IMR-90 (cell line): ENCODE results near the gene PAMR1. TPM values are rescaled to one million over a fixed set of nuclear protein-coding genes. Genes with fewer than 3 reads are reported as not detected.

ENCODE experiments used
- ATAC-seq: fragments of 200-7000 bp; cut with Tn5 transposase; 2 replicates; pipeline ENCODE4 v1.9.1; 2020; ENCODE audit warnings: low read depth, mild to moderate bottlenecking, moderate library complexity
- BruUV-seq: library from RNA; stranded (reverse); fragments of 400-500 nt; replicated peaks from 2 replicates; lab custom pipeline; 2021; lab: Mats Ljungman, UMichigan
- CTCF ChIA-PET: fragments of 300-600 bp; formaldehyde crosslinking; extraction: SDS; loops from one replicate; lab custom pipeline; 2021; ENCODE audit warnings: antibody characterized with exemption; lab: Yijun Ruan, JAX
- POLR2A ChIA-PET: fragments of 300-600 bp; sonication (Branson Sonifier 250); formaldehyde crosslinking; loops from one replicate; lab custom pipeline; 2022; ENCODE audit warnings: antibody characterized with exemption; ENCODE audit not compliant: unreplicated experiment; lab: Charles Lee
- DNase-seq: peaks from one replicate; pipeline ENCODE4 v3.0.0; 2013
- H2AFZ ChIP-seq: replicated peaks from 2 replicates; pipeline ENCODE3; 2013; ENCODE audit warnings: low read length, mild to moderate bottlenecking; ENCODE audit not compliant: poor library complexity
- H2AK5ac ChIP-seq: 2 replicates; pipeline ENCODE4 v1.6.1; 2013; ENCODE audit warnings: low read depth, low read length, inconsistent platforms
- H2AK9ac ChIP-seq: replicated peaks from 2 replicates; pipeline ENCODE3; 2013; ENCODE audit warnings: mild to moderate bottlenecking, low read depth, low read length, moderate library complexity; ENCODE audit not compliant: poor library complexity
- H2BK120ac ChIP-seq: 2 replicates; pipeline ENCODE4 v1.6.1; 2013; ENCODE audit warnings: low read depth, low read length, inconsistent platforms
- H2BK15ac ChIP-seq: 3 replicates; pipeline ENCODE4 v1.6.1; 2013; ENCODE audit warnings: low read depth, low read length, inconsistent platforms
- H2BK20ac ChIP-seq: 2 replicates; pipeline ENCODE4 v1.6.1; 2013; ENCODE audit warnings: low read depth, mild to moderate bottlenecking, inconsistent platforms, low read length, moderate library complexity
- H2BK5ac ChIP-seq: 2 replicates; pipeline ENCODE4 v1.6.1; 2013; ENCODE audit warnings: mild to moderate bottlenecking, low read depth, low read length, inconsistent platforms; ENCODE audit not compliant: poor library complexity, severe bottlenecking
- H3K14ac ChIP-seq: replicated peaks from 2 replicates; pipeline ENCODE4 v1.6.1; 2013; ENCODE audit warnings: low read depth, low read length, inconsistent platforms
- H3K18ac ChIP-seq: 2 replicates; pipeline ENCODE4 v1.6.1; 2013; ENCODE audit warnings: low read depth, low read length, control low read depth
- H3K23ac ChIP-seq: 2 replicates; pipeline ENCODE4 v1.6.1; 2013; ENCODE audit warnings: low read depth, low read length, inconsistent platforms
- H3K27ac ChIP-seq: 2 replicates; pipeline ENCODE4 v1.5.1; 2013; ENCODE audit warnings: mild to moderate bottlenecking, control low read depth, low read length; ENCODE audit not compliant: insufficient read depth
- H3K27me3 ChIP-seq: 2 replicates; pipeline ENCODE4 v1.6.1; 2013; ENCODE audit warnings: low read length; ENCODE audit not compliant: control insufficient read depth, insufficient read depth
- H3K36me3 ChIP-seq: 2 replicates; pipeline ENCODE4 v1.6.1; 2013; ENCODE audit warnings: low read length, mixed read lengths; ENCODE audit not compliant: control insufficient read depth, insufficient read depth
- H3K4ac ChIP-seq: 2 replicates; pipeline ENCODE4 v1.6.1; 2013; ENCODE audit warnings: low read depth, low read length, inconsistent platforms
- H3K4me1 ChIP-seq: 2 replicates; pipeline ENCODE4 v1.6.1; 2013; ENCODE audit warnings: low read length, mixed read lengths; ENCODE audit not compliant: control insufficient read depth, insufficient read depth
- H3K4me2 ChIP-seq: 2 replicates; pipeline ENCODE4 v1.6.1; 2013; ENCODE audit warnings: low read depth, mild to moderate bottlenecking, control low read depth, low read length, moderate library complexity
- H3K4me3 ChIP-seq: 2 replicates; pipeline ENCODE4 v1.5.1; 2013; ENCODE audit warnings: low read depth, mild to moderate bottlenecking, control low read depth, low read length, moderate library complexity; ENCODE audit not compliant: insufficient read depth
- H3K56ac ChIP-seq: 2 replicates; pipeline ENCODE4 v1.6.1; 2013; ENCODE audit warnings: low read length, inconsistent platforms; ENCODE audit not compliant: insufficient read depth; ENCODE audit errors: extremely low read depth
- H3K79me1 ChIP-seq, 2 experiments: 2 replicates each; pipeline ENCODE4 v1.6.1; 2013; ENCODE audit warnings: low read length in 2 of 2, inconsistent platforms in 1 of 2, low read depth in 1 of 2
- H3K9ac ChIP-seq: 2 replicates; pipeline ENCODE4 v1.6.1; 2013; ENCODE audit warnings: low read depth, low read length, control low read depth
- H3K9me1 ChIP-seq: 2 replicates; pipeline ENCODE4 v1.6.1; 2013; ENCODE audit warnings: low read length, inconsistent platforms; ENCODE audit not compliant: insufficient read depth
- H3K9me3 ChIP-seq: 2 replicates; pipeline ENCODE4 v1.6.1; 2013; ENCODE audit warnings: low read length; ENCODE audit not compliant: control insufficient read depth, insufficient read depth
- H4K20me1 ChIP-seq: 2 replicates; pipeline ENCODE4 v1.6.1; 2013; ENCODE audit warnings: low read length, inconsistent platforms; ENCODE audit not compliant: insufficient read depth
- H4K5ac ChIP-seq: 2 replicates; pipeline ENCODE4 v1.6.1; 2013; ENCODE audit warnings: mild to moderate bottlenecking, low read depth, low read length, control low read depth
- H4K8ac ChIP-seq, 2 experiments: 2 replicates each; pipeline ENCODE4 v1.6.1; 2013; ENCODE audit warnings: low read depth in 2 of 2, low read length in 2 of 2, control low read depth in 1 of 2, inconsistent platforms in 1 of 2
- H4K91ac ChIP-seq: 2 replicates; pipeline ENCODE4 v1.6.1; 2013; ENCODE audit warnings: low read depth, low read length, inconsistent platforms; ENCODE audit not compliant: insufficient read depth
- BHLHE40 ChIP-seq: fragments of 150-350 bp; IDR thresholded peaks from 2 replicates; pipeline ENCODE4 v1.6.1; 2016; ENCODE audit warnings: mild to moderate bottlenecking, low read depth, low read length
- CEBPB ChIP-seq: IDR thresholded peaks from 2 replicates; pipeline ENCODE4 v1.6.1; 2012; ENCODE audit warnings: low read depth, low read length, improper control_type of control experiment
- CHD1 ChIP-seq: IDR thresholded peaks from 2 replicates; pipeline ENCODE4 v1.6.1; 2012; ENCODE audit warnings: low read depth, low read length, improper control_type of control experiment
- CTCF ChIP-seq: conservative IDR thresholded peaks from 2 replicates; pipeline ENCODE4 v1.5.1; 2012; ENCODE audit warnings: mild to moderate bottlenecking, low read depth, low read length, improper control_type of control experiment
- ELK1 ChIP-seq: fragments of 150-350 bp; IDR thresholded peaks from 2 replicates; pipeline ENCODE4 v1.6.1; 2016; ENCODE audit warnings: low read depth, mild to moderate bottlenecking, low read length, moderate library complexity, borderline replicate concordance
- FOS ChIP-seq: fragments of 150-350 bp; IDR thresholded peaks from 2 replicates; pipeline ENCODE4 v1.6.1; 2016; ENCODE audit warnings: low read depth, low read length
- MAFK ChIP-seq: IDR thresholded peaks from 2 replicates; pipeline ENCODE4 v1.6.1; 2012; ENCODE audit warnings: low read depth, low read length, improper control_type of control experiment
- MAZ ChIP-seq: IDR thresholded peaks from 2 replicates; pipeline ENCODE4 v1.6.1; 2012; ENCODE audit warnings: low read depth, mild to moderate bottlenecking, low read length, improper control_type of control experiment, moderate library complexity, borderline replicate concordance
- POLR2A ChIP-seq: IDR thresholded peaks from 2 replicates; pipeline ENCODE4 v1.6.1; 2012; ENCODE audit warnings: mild to moderate bottlenecking, low read depth, low read length
- RAD21 ChIP-seq: IDR thresholded peaks from 2 replicates; pipeline ENCODE4 v1.6.1; 2012; ENCODE audit warnings: low read length, improper control_type of control experiment
- RCOR1 ChIP-seq: IDR thresholded peaks from 2 replicates; pipeline ENCODE4 v1.6.1; 2012; ENCODE audit warnings: mild to moderate bottlenecking, low read length, improper control_type of control experiment; ENCODE audit not compliant: insufficient replicate concordance
- RFX5 ChIP-seq: IDR thresholded peaks from 2 replicates; pipeline ENCODE4 v1.8.0; 2012; ENCODE audit warnings: low read depth, mild to moderate bottlenecking, low read length, moderate library complexity
- SMC3 ChIP-seq: fragments of 150-350 bp; IDR thresholded peaks from 2 replicates; pipeline ENCODE4 v1.6.1; 2016; ENCODE audit warnings: low read depth, mild to moderate bottlenecking, antibody characterized with exemption, low read length, moderate library complexity
- WGBS, 2 experiments: methylation state at CpG; one replicate each; pipeline versions ENCODE4 v1.1.5 to v1.1.7; 2013; ENCODE audit warnings: missing lambda C conversion rate in 2 of 2; ENCODE audit not compliant: insufficient read length in 1 of 2; ENCODE audit errors: extremely low coverage in 2 of 2; 5-methylcytosine and 5-hydroxymethylcytosine counted together
- dilution Hi-C: fragments of 300-500 bp; cut with HindIII; formaldehyde crosslinking; loops from one replicate; pipeline ENCODE4 v1.14.3; 2018; ENCODE audit warnings: low sequenced_read_pairs; ENCODE audit not compliant: unreplicated experiment
- in situ Hi-C: fragments of 300-500 bp; cut with MboI; formaldehyde crosslinking; loops from 3 replicates; pipeline ENCODE4 v1.14.3; 2019; ENCODE audit warnings: low sequenced_read_pairs, inconsistent platforms, mixed read lengths
- intact Hi-C: fragments of 100-400 bp; cut with micrococcal nuclease; formaldehyde crosslinking; loops from 2 replicates; pipeline ENCODE4 v1.10.0; 2022
- polyA plus RNA-seq, 3 experiments: library from polyadenylated mRNA; depleted of rRNA; stranded (reverse); fragments of >200 nt; gene quantifications; 2 replicates each; pipeline ENCODE4 v1.2.3, GENCODE V29; 2012; ENCODE audit warnings: low replicate concordance in 1 of 3
- total RNA-seq: library from RNA; depleted of rRNA; stranded (reverse); fragments of >200 nt; gene quantifications from 2 replicates; pipeline ENCODE4 v1.2.3, GENCODE V29; 2012

The PAMR1 gene
- total and polyA plus RNA-seq, 2 of the 4 experiments (the other 2 are of a cell fraction): 70.7 to 80.7 TPM

- TF ChIP-seq CEBPB: peak; percentile 79
- no peak for TF ChIP-seq POLR2A
Observed at GRCh38 chr11:35539781-35540281, 14.4 kb upstream of the PAMR1 start (continued).

- intact Hi-C loops (no loop called here), dilution Hi-C loops (no loop called here), in situ Hi-C loops (no loop called here)
- DNase-seq (no peak), ATAC-seq (no peak)
- Histone ChIP-seq H3K9ac (peak overlapping the region; percentile 20; the same call in 1 of the 2 replicates), H3K18ac (peak overlapping the region; percentile 82), H3K4ac (peak overlapping the region; percentile 96), H3K4me1 (peaks cover 37% of the 10 kb centered on the region), H3K23ac (peak overlapping the region; percentile 6; the same call in 1 of the 2 replicates), H3K14ac (peak overlapping the region; percentile 66), H4K20me1 (no peaks in the 10 kb centered on the region), H3K36me3 (no peaks in the 10 kb centered on the region), H3K9me1 (peaks cover 17% of the 10 kb centered on the region), H2AK9ac (no peak overlapping the region), H3K4me2 (no peak overlapping the region), H2BK20ac (peak overlapping the region; percentile 98), H3K27ac (peak overlapping the region; percentile 81), H2BK5ac (peak overlapping the region; percentile 98), H4K8ac (peak overlapping the region; percentile 59 to 93), H2BK15ac (peak overlapping the region; percentile 98), H2BK120ac (peak overlapping the region; percentile 97), H4K91ac (peak overlapping the region; percentile 75), H4K5ac (peak overlapping the region; percentile 72), H3K4me3 (no peak overlapping the region), H3K27me3 (no peaks in the 10 kb centered on the region), H2AFZ (peak overlapping the region; percentile 75), H3K79me1 (peaks cover 0 to 6% of the 10 kb centered on the region in 2 experiments; a peak in 1 of 4 replicates), H2AK5ac (peak overlapping the region; percentile 88), H3K56ac (no peak overlapping the region; the same call in 1 of the 2 replicates), H3K9me3 (no peaks in the 10 kb centered on the region)
- POLR2A ChIA-PET: interaction anchor here (1.0 kb wide), 2 partner anchors 9 to 15 kb away, joined by 3 to 4 read pairs; no protein-coding TSS in a partner anchor
- no CpG with 5 or more reads among the region's 3 CpGs for WGBS, 2 experiments
- no TSS peak for BruUV-seq
- CTCF ChIA-PET: interaction anchor here (0.8 to 1.4 kb wide), 2 partner anchors 54 to 68 kb away, joined by 3 to 5 read pairs; no protein-coding TSS in a partner anchor
- TF ChIP-seq MAZ (no peak), ELK1 (no peak), RFX5 (no peak), CTCF (no peak), CHD1 (no peak), BHLHE40 (no peak), SMC3 (no peak), CEBPB (no peak), POLR2A (no peak), MAFK (no peak), RAD21 (no peak), RCOR1 (no peak), FOS (no peak)
Observed at GRCh38 chr11:35539256-35539655, 13.8 kb upstream of the PAMR1 start.
